Bronchial epithelial cell (primary cell): ENCODE measurements around the gene EFHD1. TPM values are rescaled to one million over a fixed set of nuclear protein-coding genes. Genes with fewer than 3 reads are reported as not detected.
A peak's percentile ranks its signal among the peaks of the same experiment; 100 is the strongest.

Source experiments
- DNase-seq: peaks from one replicate; pipeline ENCODE4 v3.0.0-alpha.2; 2010; ENCODE audit warnings: low read depth
- FAIRE-seq: peaks from 2 replicates; lab custom pipeline; 2011; peaks lifted over from hg19 to GRCh38; lab: Jason Lieb, UNC
- H3K27me3 ChIP-seq: 2 replicates; pipeline ENCODE4 v1.5.1; 2011; ENCODE audit warnings: low read length; ENCODE audit not compliant: control insufficient read depth, insufficient read depth
- H3K36me3 ChIP-seq: 2 replicates; pipeline ENCODE4 v1.5.1; 2011; ENCODE audit warnings: low read length; ENCODE audit not compliant: control insufficient read depth, insufficient read depth
- H3K4me3 ChIP-seq: 2 replicates; pipeline ENCODE4 v1.5.1; 2011; ENCODE audit warnings: mild to moderate bottlenecking, low read depth, low read length, control low read depth
- total RNA-seq: library from RNA; depleted of rRNA; stranded (reverse); fragments of >200 nt; gene quantifications from 2 replicates; pipeline ENCODE4 v1.2.1, GENCODE V29; 2014
- TF ChIP-seq, protein P1 (sequence below): IDR thresholded peaks from 2 replicates; pipeline ENCODE4 v1.5.1; 2011; ENCODE audit warnings: mild to moderate bottlenecking, moderate library complexity, low read length, control low read depth, inconsistent platforms; ENCODE audit not compliant: insufficient read depth, severe bottlenecking

EFHD1 gene
- total RNA-seq, 1 donor from 2014 or later: not detected

DNA sequence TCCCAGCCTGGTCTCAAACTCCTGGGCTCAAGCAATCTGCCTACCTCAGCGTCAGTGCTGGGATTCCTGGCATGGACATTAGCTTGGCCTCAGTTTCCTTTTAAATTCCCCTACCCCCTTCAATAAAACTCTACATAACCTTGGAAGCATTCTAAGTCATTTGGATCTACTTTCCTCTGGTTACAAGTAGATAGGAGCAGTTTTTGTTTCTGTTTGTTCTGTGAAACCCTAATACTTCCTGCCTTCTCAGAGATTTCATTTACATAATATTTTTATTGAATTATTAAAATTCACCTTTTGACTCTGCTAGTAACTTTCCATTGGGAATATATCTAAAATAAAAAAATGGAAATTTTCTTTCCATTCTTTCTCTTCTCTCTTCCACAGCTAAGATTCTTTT is 89.6 kb downstream of the EFHD1 start:
- TF ChIP-seq, protein P1, sequence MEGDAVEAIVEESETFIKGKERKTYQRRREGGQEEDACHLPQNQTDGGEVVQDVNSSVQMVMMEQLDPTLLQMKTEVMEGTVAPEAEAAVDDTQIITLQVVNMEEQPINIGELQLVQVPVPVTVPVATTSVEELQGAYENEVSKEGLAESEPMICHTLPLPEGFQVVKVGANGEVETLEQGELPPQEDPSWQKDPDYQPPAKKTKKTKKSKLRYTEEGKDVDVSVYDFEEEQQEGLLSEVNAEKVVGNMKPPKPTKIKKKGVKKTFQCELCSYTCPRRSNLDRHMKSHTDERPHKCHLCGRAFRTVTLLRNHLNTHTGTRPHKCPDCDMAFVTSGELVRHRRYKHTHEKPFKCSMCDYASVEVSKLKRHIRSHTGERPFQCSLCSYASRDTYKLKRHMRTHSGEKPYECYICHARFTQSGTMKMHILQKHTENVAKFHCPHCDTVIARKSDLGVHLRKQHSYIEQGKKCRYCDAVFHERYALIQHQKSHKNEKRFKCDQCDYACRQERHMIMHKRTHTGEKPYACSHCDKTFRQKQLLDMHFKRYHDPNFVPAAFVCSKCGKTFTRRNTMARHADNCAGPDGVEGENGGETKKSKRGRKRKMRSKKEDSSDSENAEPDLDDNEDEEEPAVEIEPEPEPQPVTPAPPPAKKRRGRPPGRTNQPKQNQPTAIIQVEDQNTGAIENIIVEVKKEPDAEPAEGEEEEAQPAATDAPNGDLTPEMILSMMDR: no peak
- Histone ChIP-seq H3K27me3 (no peaks in the 10 kb centered on the region), H3K4me3 (no peak overlapping the region), H3K36me3 (peaks cover 1% of the 10 kb centered on the region)
- FAIRE-seq: no peak
- no peak for DNase-seq

- FAIRE-seq (peak; percentile 43), DNase-seq (no peak)
- Histone ChIP-seq H3K4me3 (no peak overlapping the region), H3K27me3 (no peaks in the 10 kb centered on the region), H3K36me3 (peaks cover 3% of the 10 kb centered on the region)
- TF ChIP-seq, protein P1: no peak
Observed at GRCh38 chr2:232728785-232729184, 95.4 kb downstream of the EFHD1 start.

GRCh38 chr2:232731470-232731869 is 98.1 kb downstream of the EFHD1 start:
- Histone ChIP-seq H3K27me3 (no peaks in the 10 kb centered on the region), H3K4me3 (no peak overlapping the region), H3K36me3 (peaks cover 5% of the 10 kb centered on the region)
- peak; percentile 14 for DNase-seq
- TF ChIP-seq, protein P1: no peak
- no peak for FAIRE-seq

Other genes with a start within 250 kb of the EFHD1 start
- not detected in 2 replicates for gene ALPG, start 226.8 kb upstream of the EFHD1 start, total RNA-seq
- not detected in 2 replicates for gene ALPI, start 177.5 kb upstream of the EFHD1 start, total RNA-seq
- not detected in 2 replicates for gene ECEL1, start 145.8 kb upstream of the EFHD1 start, total RNA-seq
- gene PRSS56, start 113.2 kb upstream of the EFHD1 start, total RNA-seq: not detected in 2 replicates
- not detected in 2 replicates for gene CHRND, start 107.4 kb upstream of the EFHD1 start, total RNA-seq
- not detected in 2 replicates for gene CHRNG, start 93.9 kb upstream of the EFHD1 start, total RNA-seq
- 1.1 and 1.5 TPM in 2 replicates for gene TIGD1, start 83.0 kb upstream of the EFHD1 start, total RNA-seq
- 45.3 and 89.0 TPM in 2 replicates for gene EIF4E2, start 82.9 kb upstream of the EFHD1 start, total RNA-seq
- gene GIGYF2, start 63.7 kb downstream of the EFHD1 start, total RNA-seq: 44.0 and 57.0 TPM in 2 replicates
- gene KCNJ13, start 143.0 kb downstream of the EFHD1 start, total RNA-seq: not detected in 2 replicates
- gene SNORC, start 236.7 kb downstream of the EFHD1 start, total RNA-seq: 0.53 and 1.0 TPM in 2 replicates